Measurements from ENCODE around the gene UPK2. TPM values are rescaled to one million over a fixed set of nuclear protein-coding genes. Genes with fewer than 3 reads are reported as not detected.

UPK2 gene
- total RNA-seq, 1 donor from 2014 or later, result 2.2 TPM

DNA sequence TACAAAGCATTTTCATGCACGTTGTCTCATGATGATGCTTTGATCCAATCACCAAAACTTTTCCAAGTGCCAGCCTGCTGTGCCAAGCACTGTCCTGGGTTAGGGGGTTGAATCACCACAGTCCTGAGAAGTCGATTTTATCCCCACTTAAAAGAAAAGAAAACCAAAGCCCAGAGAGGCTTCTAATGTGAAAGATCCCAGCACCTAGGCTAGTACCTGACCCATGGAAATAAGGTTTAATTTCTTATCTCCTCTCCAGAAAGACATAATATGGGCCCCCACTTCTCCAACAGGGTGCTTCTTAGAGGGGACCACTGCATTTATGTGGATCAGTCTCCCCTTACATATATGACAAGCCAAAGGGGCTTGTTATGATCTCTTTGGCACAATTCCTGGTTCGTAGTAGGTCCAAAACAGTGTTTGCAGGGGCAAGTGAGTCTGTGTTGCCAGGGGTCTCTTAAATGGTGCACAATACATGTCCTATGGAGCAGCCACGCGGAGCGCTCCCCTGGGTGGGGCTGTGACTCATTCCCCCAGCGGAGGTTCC, 28.5 kb upstream of the UPK2 start:
- TF ChIP-seq, protein P1, sequence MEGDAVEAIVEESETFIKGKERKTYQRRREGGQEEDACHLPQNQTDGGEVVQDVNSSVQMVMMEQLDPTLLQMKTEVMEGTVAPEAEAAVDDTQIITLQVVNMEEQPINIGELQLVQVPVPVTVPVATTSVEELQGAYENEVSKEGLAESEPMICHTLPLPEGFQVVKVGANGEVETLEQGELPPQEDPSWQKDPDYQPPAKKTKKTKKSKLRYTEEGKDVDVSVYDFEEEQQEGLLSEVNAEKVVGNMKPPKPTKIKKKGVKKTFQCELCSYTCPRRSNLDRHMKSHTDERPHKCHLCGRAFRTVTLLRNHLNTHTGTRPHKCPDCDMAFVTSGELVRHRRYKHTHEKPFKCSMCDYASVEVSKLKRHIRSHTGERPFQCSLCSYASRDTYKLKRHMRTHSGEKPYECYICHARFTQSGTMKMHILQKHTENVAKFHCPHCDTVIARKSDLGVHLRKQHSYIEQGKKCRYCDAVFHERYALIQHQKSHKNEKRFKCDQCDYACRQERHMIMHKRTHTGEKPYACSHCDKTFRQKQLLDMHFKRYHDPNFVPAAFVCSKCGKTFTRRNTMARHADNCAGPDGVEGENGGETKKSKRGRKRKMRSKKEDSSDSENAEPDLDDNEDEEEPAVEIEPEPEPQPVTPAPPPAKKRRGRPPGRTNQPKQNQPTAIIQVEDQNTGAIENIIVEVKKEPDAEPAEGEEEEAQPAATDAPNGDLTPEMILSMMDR (IDR thresholded peaks at IDR 0.05; ENCODE audit: unreplicated experiment), result no peak
- H3K4me1 Mint-ChIP-seq, result peaks cover 43% of the 10 kb centered on the region
- no peaks in the 10 kb centered on the region for H3K36me3 Mint-ChIP-seq

DNA sequence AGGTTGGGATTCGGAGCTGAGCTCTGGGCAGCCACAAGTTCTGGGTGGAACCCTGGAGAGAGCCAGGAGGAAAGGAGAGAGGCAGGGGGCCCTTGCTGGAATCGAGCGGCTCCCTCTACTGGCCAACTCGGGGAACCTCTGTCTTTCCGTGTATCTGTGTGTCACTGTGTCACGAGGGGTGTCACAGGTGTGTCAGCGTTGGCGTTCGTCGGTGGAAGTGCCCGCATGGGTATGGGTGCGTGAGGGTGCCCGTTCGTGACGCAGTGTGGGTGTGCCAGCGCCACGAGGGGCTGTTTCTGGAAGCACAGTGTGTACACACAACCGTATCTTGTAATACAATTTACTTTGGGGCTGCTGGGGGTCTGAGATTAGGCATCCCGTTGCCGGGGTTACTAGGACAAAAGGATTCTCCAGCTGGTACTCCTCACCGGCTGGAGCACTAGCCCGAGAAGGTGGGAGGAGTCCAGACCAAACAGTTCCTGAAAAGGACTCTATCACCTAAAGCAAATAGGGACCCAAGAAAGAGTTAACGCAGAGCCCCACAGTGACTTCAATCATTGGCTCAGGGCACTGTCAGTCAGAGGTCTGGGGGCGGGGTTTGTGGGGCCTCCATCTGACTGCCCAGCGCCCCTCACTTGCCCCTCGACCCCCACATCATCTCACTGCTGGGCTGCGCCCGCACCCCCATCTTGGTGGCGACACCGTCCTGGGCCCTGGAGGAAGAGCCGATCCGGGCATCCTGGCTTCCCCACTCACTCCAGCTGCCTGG, 27.8 kb upstream of the UPK2 start:
- Mint-ChIP-seq H3K36me3 (no peaks in the 10 kb centered on the region), H3K4me3 (peak overlapping the region; percentile 96), H3K27me3 (ENCODE audit: low read depth) (no peaks in the 10 kb centered on the region), H3K27ac (peak overlapping the region; percentile 98), H3K9me3 (no peaks in the 10 kb centered on the region), H3K4me1 (peaks cover 36% of the 10 kb centered on the region)
- TF ChIP-seq, protein P1 (IDR thresholded peaks at IDR 0.05; ENCODE audit: unreplicated experiment), result peak; percentile 77
- peak; percentile 79 to 95 for DNase-seq (ENCODE audit: low spot score in 2 of 2, unreplicated experiment in 2 of 2)

More for the DNA sequence above, 28.5 kb upstream of the UPK2 start:
- Mint-ChIP-seq H3K4me3 (peak overlapping the region; percentile 96), H3K27ac (peak overlapping the region; percentile 98), H3K9me3 (no peaks in the 10 kb centered on the region), H3K27me3 (ENCODE audit: low read depth) (no peaks in the 10 kb centered on the region)
- DNase-seq (ENCODE audit: low spot score in 2 of 2, unreplicated experiment in 2 of 2), result no peak

DNA sequence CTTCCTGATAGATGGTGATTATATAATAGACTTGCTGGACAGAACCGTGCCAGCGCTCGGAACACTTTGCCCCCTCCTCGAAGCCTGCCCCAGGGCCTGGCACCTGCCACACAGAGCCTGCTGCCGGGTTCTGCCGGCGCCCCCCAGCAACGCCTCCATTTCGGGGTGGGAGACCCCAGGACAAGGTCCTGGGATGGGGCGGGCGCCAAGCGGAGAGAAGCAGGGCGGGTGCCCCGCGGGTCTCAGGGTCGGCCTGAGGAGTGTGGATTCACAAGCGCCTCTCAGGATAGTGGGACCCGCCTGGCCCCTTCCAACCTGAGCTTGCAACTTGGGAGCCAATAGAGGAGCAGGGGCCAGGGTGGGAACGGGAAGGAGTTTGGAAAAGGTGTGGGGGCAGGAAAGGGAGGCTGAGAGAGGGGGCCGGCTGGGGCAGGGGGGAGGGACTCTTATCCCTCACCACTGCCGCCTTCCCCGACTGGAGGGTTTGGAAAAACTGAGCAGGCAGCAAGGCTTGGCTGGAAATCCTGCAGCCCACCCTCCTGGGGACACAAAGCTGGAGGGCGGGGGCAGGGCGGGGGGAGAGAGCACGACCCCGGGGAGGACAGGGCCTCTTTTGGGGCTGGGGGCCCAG, 27.1 kb upstream of the UPK2 start:
- DNase-seq (ENCODE audit: low spot score in 2 of 2, unreplicated experiment in 2 of 2), result peak in 1 of 2 experiments; percentile 71

DNA sequence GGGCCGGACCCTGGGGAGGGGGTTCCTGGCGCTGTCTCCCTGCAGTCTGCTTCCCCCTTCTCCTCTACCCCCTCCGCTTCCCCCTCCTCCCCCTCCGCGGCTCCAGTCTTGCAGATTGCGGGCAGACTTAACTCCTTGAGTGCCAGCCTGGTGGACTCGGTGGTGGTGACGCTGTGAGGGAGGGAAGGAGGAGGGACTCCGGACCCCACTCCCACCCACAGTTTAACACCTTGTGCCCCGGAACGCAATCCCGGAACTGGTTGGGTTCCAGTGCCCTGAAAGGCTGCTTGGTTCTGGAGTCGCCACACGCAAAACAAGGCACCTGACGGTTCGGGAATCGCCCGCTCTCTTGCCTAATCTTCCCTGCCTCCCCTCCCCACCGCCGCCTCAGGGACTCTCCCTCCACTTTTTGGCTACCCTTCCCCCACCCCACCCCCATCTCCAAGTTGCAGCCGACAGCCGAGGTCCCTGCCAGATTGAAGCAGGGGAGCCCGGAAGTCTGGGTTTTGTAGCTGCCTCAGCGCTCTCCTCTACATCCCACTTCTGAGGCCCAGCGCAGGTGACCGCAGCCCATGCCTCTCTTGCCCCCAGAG, 26.5 kb upstream of the UPK2 start:
- Mint-ChIP-seq H3K9me3 (no peaks in the 10 kb centered on the region), H3K27me3 (ENCODE audit: low read depth) (no peaks in the 10 kb centered on the region), H3K36me3 (no peaks in the 10 kb centered on the region), H3K4me3 (peak overlapping the region; percentile 96), H3K27ac (peak overlapping the region; percentile 94), H3K4me1 (peaks cover 26% of the 10 kb centered on the region)
- TF ChIP-seq, protein P1 (IDR thresholded peaks at IDR 0.05; ENCODE audit: unreplicated experiment), result no peak
- peak; percentile 84 for DNase-seq (ENCODE audit: low spot score in 2 of 2, unreplicated experiment in 2 of 2)

More for the DNA sequence above, 27.1 kb upstream of the UPK2 start:
- H3K27me3 Mint-ChIP-seq (ENCODE audit: low read depth), result no peaks in the 10 kb centered on the region
- H3K4me1 Mint-ChIP-seq, result peaks cover 29% of the 10 kb centered on the region
- H3K27ac Mint-ChIP-seq, result peak overlapping the region; percentile 98
- no peaks in the 10 kb centered on the region for H3K9me3 Mint-ChIP-seq
- TF ChIP-seq, protein P1 (IDR thresholded peaks at IDR 0.05; ENCODE audit: unreplicated experiment), result no peak
- H3K36me3 Mint-ChIP-seq, result no peaks in the 10 kb centered on the region
- H3K4me3 Mint-ChIP-seq, result peak overlapping the region; percentile 96

DNA sequence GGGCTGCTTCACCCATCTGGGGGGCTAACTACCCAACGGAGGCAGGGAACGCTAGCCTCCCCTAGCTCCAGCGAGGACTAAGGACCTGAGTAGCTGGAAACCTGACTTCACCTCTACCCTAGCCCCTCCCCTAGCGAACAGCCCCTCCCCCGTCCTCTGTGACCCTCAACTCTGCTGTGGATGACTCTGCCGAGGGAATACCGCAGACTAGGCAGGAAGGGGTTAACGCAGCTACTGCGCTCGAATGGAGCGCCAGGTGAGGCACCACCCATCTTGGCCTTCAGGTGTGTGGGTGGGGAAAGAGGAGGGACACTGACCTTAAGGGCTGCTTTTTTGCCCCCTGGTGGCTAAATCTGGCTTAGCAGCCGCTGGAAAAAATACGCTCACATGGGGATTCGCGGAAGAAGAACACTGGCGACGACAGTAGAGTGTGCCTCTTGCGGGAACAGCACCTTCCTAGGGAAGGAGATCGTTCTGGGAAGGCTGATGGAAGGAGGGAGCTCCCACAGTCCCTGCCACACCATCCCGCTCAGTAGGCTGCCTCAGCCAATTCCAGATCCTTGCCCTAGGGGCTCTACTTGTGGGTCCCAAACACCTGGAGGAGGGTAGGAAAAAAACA, 25.9 kb upstream of the UPK2 start:
- DNase-seq (ENCODE audit: low spot score in 2 of 2, unreplicated experiment in 2 of 2), result peak in 1 of 2 experiments; percentile 94
- Mint-ChIP-seq H3K27me3 (ENCODE audit: low read depth) (no peaks in the 10 kb centered on the region), H3K4me3 (peak overlapping the region; percentile 96), H3K9me3 (no peaks in the 10 kb centered on the region), H3K4me1 (peaks cover 26% of the 10 kb centered on the region), H3K27ac (peak overlapping the region; percentile 94), H3K36me3 (no peaks in the 10 kb centered on the region)
- TF ChIP-seq, protein P1 (IDR thresholded peaks at IDR 0.05; ENCODE audit: unreplicated experiment), result peak; percentile 99

Data from mesothelial cell of epicardium (in vitro differentiated cells).